Stimulated activated CD4-positive, alpha-beta T cell treated with anti-CD3 and anti-CD28 coated beads, Interleukin-15, amount 100 ng/mL, for 1 hour (primary cell): ENCODE data around the gene EGFLAM.
A peak's percentile ranks its signal among the peaks of the same experiment; 100 is the strongest.

Source experiments
- DNase-seq, 2 donors: peaks; one replicate each; pipeline ENCODE4 v3.0.0-alpha.2; 2020; ENCODE audit warnings: low read depth in 1 of 2, low spot score in 1 of 2

Gene EGFLAM

GRCh38 chr5:38371596-38371995 lies 113.2 kb downstream of the EGFLAM start:
- DNase-seq = no peak

- no peak for DNase-seq
These were observed 115.4 kb downstream of the EGFLAM start for GRCh38 chr5:38373743-38374142.

GRCh38 chr5:38375423-38375822 lies 117.1 kb downstream of the EGFLAM start:
- no peak for DNase-seq

GRCh38 chr5:38376404-38376803 lies 118.0 kb downstream of the EGFLAM start:
- no peak for DNase-seq

GRCh38 chr5:38378579-38378978 lies 120.2 kb downstream of the EGFLAM start:
- no peak for DNase-seq

GRCh38 chr5:38379350-38379937 lies 121.1 kb downstream of the EGFLAM start:
- DNase-seq = no peak

GRCh38 chr5:38380537-38380936 lies 122.2 kb downstream of the EGFLAM start:
- no peak for DNase-seq

GRCh38 chr5:38381361-38381760 lies 123.0 kb downstream of the EGFLAM start:
- no peak for DNase-seq

- peak in 1 of 2 donors; percentile 7 for DNase-seq
These were observed 124.5 kb downstream of the EGFLAM start for GRCh38 chr5:38382898-38383297.

- no peak for DNase-seq
These were observed 125.3 kb downstream of the EGFLAM start for GRCh38 chr5:38383701-38384100.

GRCh38 chr5:38384396-38384795 lies 126.0 kb downstream of the EGFLAM start:
- DNase-seq = no peak

- no peak for DNase-seq
These were observed 128.8 kb downstream of the EGFLAM start for GRCh38 chr5:38387161-38387560.

- DNase-seq = no peak
These were observed 135.3 kb downstream of the EGFLAM start for GRCh38 chr5:38393636-38394035.

GRCh38 chr5:38396766-38397165 lies 138.4 kb downstream of the EGFLAM start:
- DNase-seq = no peak

GRCh38 chr5:38400365-38400764 lies 142.0 kb downstream of the EGFLAM start:
- no peak for DNase-seq

GRCh38 chr5:38401145-38401544 lies 142.8 kb downstream of the EGFLAM start:
- no peak for DNase-seq

- DNase-seq = no peak
These were observed 145.0 kb downstream of the EGFLAM start for GRCh38 chr5:38403406-38403805.

GRCh38 chr5:38403877-38404635 lies 145.7 kb downstream of the EGFLAM start:
- DNase-seq = no peak

GRCh38 chr5:38404667-38405276 lies 146.4 kb downstream of the EGFLAM start:
- no peak for DNase-seq

GRCh38 chr5:38408446-38409198 lies 150.3 kb downstream of the EGFLAM start:
- no peak for DNase-seq

- no peak for DNase-seq
These were observed 152.1 kb downstream of the EGFLAM start for GRCh38 chr5:38410304-38410990.
